D341Med (cell line): Measurements from ENCODE around the gene CDH13.

Source experiments
- DNase-seq: peaks from one replicate; pipeline ENCODE4 v3.0.0; 2012; ENCODE audit warnings: low spot score

Gene CDH13

GRCh38 chr16:83768986-83769385, 1142.2 kb downstream of the CDH13 start:
- DNase-seq = no peak

- no peak for DNase-seq
These were observed 1142.7 kb downstream of the CDH13 start for GRCh38 chr16:83769397-83770008.

GRCh38 chr16:83771306-83771942, 1144.7 kb downstream of the CDH13 start:
- DNase-seq = no peak

GRCh38 chr16:83772806-83773205, 1146.0 kb downstream of the CDH13 start:
- no peak for DNase-seq

GRCh38 chr16:83774066-83774465, 1147.3 kb downstream of the CDH13 start:
- DNase-seq = no peak

- no peak for DNase-seq
These were observed 1150.2 kb downstream of the CDH13 start for GRCh38 chr16:83776944-83777343.

GRCh38 chr16:83779886-83780285, 1153.1 kb downstream of the CDH13 start:
- no peak for DNase-seq

GRCh38 chr16:83785455-83785854, 1158.7 kb downstream of the CDH13 start:
- no peak for DNase-seq

GRCh38 chr16:83789642-83790401, 1163.1 kb downstream of the CDH13 start:
- DNase-seq = no peak

- no peak for DNase-seq
These were observed 1165.1 kb downstream of the CDH13 start for GRCh38 chr16:83791916-83792315.

- no peak for DNase-seq
These were observed 1165.6 kb downstream of the CDH13 start for GRCh38 chr16:83792391-83792790.

- no peak for DNase-seq
These were observed 1166.4 kb downstream of the CDH13 start for GRCh38 chr16:83793179-83793578.

- no peak for DNase-seq
These were observed 1168.2 kb downstream of the CDH13 start for GRCh38 chr16:83794860-83795554.

GRCh38 chr16:83797013-83797412, 1170.2 kb downstream of the CDH13 start:
- no peak for DNase-seq

- DNase-seq = no peak
These were observed 1172.6 kb downstream of the CDH13 start for GRCh38 chr16:83799336-83799735.

GRCh38 chr16:83802135-83802534, 1175.4 kb downstream of the CDH13 start:
- DNase-seq = no peak

- DNase-seq = no peak
These were observed 1175.9 kb downstream of the CDH13 start for GRCh38 chr16:83802554-83803205.

GRCh38 chr16:83803811-83804210, 1177.0 kb downstream of the CDH13 start:
- DNase-seq = no peak

- DNase-seq = no peak
These were observed 1177.6 kb downstream of the CDH13 start for GRCh38 chr16:83804366-83804765.

- DNase-seq = no peak
These were observed 1179.3 kb downstream of the CDH13 start for GRCh38 chr16:83806036-83806435.

GRCh38 chr16:83806731-83807130, 1180.0 kb downstream of the CDH13 start:
- no peak for DNase-seq

GRCh38 chr16:83807327-83807709, 1180.5 kb downstream of the CDH13 start:
- DNase-seq = no peak
